GM21360 (cell line): Measurements from ENCODE around the gene CST2.
"Not testable (repeated sequence)": the region's sequence is repeated elsewhere in the genome, so short reads cannot be mapped to it uniquely, and the experiment has no call there.

Experiments
- ATAC-seq: cut with Tn5 transposase; IDR thresholded peaks from one replicate; pipeline ENCODE4 v1.9.1; 2021; ENCODE audit warnings: mild to moderate bottlenecking, moderate library complexity; ENCODE audit not compliant: unreplicated experiment

Gene CST2

GRCh38 chr20:23826541-23827021, at the start of gene CST2:
Gene CST2 (minus strand): TSS chr20:23826729. CDS start chr20:23826660, 69 bp downstream.
- ATAC-seq = no peak

GRCh38 chr20:23875606-23876237, 49.2 kb upstream of the CST2 start:
- ATAC-seq = no peak

GRCh38 chr20:23874747-23875146, 48.2 kb upstream of the CST2 start:
- ATAC-seq = no peak

GRCh38 chr20:23873370-23874015, 47.0 kb upstream of the CST2 start:
- no peak for ATAC-seq

GRCh38 chr20:23872065-23872464, 45.5 kb upstream of the CST2 start:
- ATAC-seq = no peak

GRCh38 chr20:23870461-23870860, 43.9 kb upstream of the CST2 start:
- no peak for ATAC-seq

GRCh38 chr20:23869520-23869919, 43.0 kb upstream of the CST2 start:
- no peak for ATAC-seq

- ATAC-seq = no peak
Observed at GRCh38 chr20:23868321-23868720, 41.8 kb upstream of the CST2 start.

- no peak for ATAC-seq
Observed at GRCh38 chr20:23867152-23867776, 40.7 kb upstream of the CST2 start.

- not testable (repeated sequence) for ATAC-seq
Observed at GRCh38 chr20:23860771-23861170, 34.2 kb upstream of the CST2 start.

GRCh38 chr20:23857962-23858595, 31.6 kb upstream of the CST2 start:
- no peak for ATAC-seq

- no peak for ATAC-seq
Observed at GRCh38 chr20:23856736-23857135, 30.2 kb upstream of the CST2 start.

GRCh38 chr20:23856226-23856625, 29.7 kb upstream of the CST2 start:
- ATAC-seq = no peak

- ATAC-seq = no peak
Observed at GRCh38 chr20:23841693-23842092, 15.2 kb upstream of the CST2 start.

GRCh38 chr20:23835716-23836115, 9.2 kb upstream of the CST2 start:
- no peak for ATAC-seq

- ATAC-seq = no peak
Observed at GRCh38 chr20:23832775-23833513, 6.4 kb upstream of the CST2 start.

- ATAC-seq = not testable (repeated sequence)
Observed at GRCh38 chr20:23831961-23832360, 5.4 kb upstream of the CST2 start.

- no peak for ATAC-seq
Observed at GRCh38 chr20:23823621-23824324, 2.8 kb downstream of the CST2 start.

GRCh38 chr20:23823111-23823510, 3.4 kb downstream of the CST2 start:
- no peak for ATAC-seq

- no peak for ATAC-seq
Observed at GRCh38 chr20:23820493-23820892, 6.0 kb downstream of the CST2 start.
